Cardiac fibroblast (primary cell): ENCODE measurements around the gene LRBA.

Source experiments
- DNase-seq, 2 donors: peaks; one replicate each; pipeline versions ENCODE4 v3.0.0 to v3.0.0-alpha.2; 2010; ENCODE audit warnings: low read depth in 2 of 2
- H3K4me3 ChIP-seq, 2 donors: replicated peaks in 1 of 2; 1 replicate in 1 of 2; 2 replicates in 1 of 2; pipeline ENCODE4 v1.5.1; 2011; ENCODE audit warnings: low read depth in 2 of 2, low read length in 2 of 2, mild to moderate bottlenecking in 2 of 2, moderate library complexity in 1 of 2
- TF ChIP-seq, protein P1 (sequence below): IDR thresholded peaks from one replicate; pipeline ENCODE4 v1.5.1; 2011; ENCODE audit warnings: low read depth, mild to moderate bottlenecking, low read length, inconsistent platforms

Gene LRBA

GRCh38 chr4:150978738-150979575 is 36.1 kb downstream of the LRBA start:
- no peak overlapping the region for H3K4me3 ChIP-seq
- TF ChIP-seq, protein P1, sequence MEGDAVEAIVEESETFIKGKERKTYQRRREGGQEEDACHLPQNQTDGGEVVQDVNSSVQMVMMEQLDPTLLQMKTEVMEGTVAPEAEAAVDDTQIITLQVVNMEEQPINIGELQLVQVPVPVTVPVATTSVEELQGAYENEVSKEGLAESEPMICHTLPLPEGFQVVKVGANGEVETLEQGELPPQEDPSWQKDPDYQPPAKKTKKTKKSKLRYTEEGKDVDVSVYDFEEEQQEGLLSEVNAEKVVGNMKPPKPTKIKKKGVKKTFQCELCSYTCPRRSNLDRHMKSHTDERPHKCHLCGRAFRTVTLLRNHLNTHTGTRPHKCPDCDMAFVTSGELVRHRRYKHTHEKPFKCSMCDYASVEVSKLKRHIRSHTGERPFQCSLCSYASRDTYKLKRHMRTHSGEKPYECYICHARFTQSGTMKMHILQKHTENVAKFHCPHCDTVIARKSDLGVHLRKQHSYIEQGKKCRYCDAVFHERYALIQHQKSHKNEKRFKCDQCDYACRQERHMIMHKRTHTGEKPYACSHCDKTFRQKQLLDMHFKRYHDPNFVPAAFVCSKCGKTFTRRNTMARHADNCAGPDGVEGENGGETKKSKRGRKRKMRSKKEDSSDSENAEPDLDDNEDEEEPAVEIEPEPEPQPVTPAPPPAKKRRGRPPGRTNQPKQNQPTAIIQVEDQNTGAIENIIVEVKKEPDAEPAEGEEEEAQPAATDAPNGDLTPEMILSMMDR, result no peak
- DNase-seq, result no peak

DNA sequence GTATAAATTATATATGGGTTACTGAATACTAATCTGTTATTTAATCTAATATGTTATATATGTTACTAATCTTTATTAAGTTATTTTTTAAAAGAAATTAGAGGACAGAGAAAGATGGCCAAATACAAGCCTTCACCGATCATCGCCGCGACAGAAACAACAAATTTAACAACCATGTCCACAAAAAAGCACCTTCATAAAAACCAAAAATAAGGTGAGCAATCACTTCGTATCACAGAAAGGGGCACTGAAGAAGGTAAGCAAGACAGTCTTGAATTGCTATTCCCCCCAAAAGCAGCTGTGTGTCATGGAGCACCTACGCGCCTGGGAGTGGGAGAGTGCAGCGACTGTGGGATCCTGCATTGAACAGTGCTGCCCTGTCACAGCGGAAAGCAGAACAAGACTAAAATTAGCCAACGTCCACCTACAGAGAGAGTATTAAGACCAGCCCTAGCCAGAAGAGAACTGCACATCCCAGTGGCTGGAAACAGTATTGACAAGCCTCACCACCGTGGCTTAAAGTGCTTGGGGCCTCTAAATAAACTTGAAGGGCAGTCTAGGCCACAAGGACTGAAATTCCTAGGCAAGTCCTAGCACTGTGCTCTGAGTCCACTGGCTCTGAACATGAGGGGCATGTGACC is 38.5 kb downstream of the LRBA start:
- TF ChIP-seq, protein P1, result no peak
- no peak for DNase-seq
- H3K4me3 ChIP-seq, result no peak overlapping the region

DNA sequence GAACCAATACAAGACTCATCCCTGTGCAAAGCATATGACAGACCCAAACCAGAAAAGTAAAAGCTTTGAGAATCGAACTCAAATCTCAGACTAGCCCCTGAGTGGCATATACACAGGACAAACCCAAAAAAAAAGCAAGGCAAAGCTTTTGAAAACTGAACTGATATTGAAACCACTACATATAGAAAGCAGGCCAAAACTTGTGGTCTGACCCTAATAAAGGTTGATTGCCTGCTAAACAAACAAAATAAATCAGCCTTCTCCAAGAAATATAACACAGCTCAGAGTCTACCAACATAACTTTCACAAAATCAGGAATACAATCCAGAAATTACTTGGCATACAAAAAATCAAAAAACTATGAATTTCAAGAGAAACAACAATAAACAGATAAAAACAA is 40.3 kb downstream of the LRBA start:
- TF ChIP-seq, protein P1, result no peak
- H3K4me3 ChIP-seq, result no peak overlapping the region
- DNase-seq, result no peak

DNA sequence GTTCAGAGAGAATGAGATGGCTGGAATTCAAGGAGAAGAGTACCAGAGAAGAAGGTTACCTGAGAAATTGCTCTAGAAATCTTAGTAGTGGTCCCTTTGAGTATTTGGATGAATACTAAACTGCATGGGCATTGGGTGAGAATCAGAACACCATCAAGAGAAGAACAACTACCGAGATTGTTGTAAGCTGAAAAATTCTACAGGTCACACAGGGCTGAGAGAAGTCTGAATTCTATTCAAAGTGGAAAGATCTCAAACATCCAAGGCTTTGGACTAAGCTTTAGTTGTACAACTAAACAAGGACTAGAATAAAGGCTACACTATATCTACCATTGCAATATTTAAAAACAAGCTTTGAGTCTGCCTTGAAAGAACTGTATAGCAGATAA is 40.8 kb downstream of the LRBA start:
- no peak for DNase-seq
- TF ChIP-seq, protein P1, result no peak
- H3K4me3 ChIP-seq, result no peak overlapping the region

DNA sequence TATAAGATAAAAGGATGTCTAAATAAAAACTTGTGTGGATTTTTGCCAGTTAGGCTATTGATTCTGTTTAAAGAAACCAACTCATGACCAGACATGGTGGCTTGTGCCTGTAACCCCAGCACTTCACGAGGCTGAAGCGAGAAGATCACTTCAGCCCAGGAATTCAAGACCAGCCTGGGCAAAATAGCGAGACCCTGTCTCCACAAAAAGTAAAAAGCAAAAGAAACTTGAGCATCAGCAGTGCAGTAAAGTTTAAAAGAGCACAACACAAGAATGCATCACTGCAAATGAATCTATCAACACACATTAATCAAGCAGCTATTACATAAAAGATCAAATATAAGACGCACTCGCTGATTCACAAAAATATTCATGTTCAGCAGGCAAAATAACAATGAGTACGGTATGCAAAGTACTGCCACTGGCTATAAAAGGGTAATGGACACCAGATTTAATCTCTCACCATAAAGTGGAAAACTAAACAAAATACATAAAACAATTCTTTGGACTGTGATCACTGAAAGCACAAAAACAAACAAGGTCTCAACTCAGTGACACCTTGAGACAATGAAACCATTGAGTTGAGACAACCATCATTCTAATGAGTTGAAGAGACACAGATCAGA is 41.3 kb downstream of the LRBA start:
- H3K4me3 ChIP-seq, result no peak overlapping the region
- TF ChIP-seq, protein P1, result no peak
- no peak for DNase-seq

DNA sequence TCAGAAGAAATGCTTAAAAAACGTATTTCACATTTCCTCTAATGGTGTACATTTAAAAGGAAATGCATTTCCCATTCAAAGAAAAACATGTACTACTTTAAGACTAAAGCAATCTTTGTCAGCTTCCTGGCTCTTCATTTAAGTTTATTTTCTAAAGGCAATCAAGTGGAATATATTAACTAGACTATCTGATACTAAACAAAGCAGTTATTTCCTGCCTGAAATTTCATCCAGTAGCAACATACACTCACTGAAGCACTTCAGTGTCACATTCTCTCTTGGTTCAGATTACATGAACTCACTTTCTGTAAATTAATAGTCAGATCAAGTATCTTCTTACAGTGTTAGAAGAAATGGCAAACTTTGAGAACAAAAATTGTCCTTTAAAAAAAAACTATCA is 42.5 kb downstream of the LRBA start:
- DNase-seq, result peak in 1 of 2 donors; percentile 7
- TF ChIP-seq, protein P1, result no peak
- H3K4me3 ChIP-seq, result no peak overlapping the region
